GM04504 (cell line): ENCODE data around the gene EPHB1.
"Not testable (repeated sequence)": the region's sequence is repeated elsewhere in the genome, so short reads cannot be mapped to it uniquely, and the experiment has no call there.

Source experiments
- DNase-seq: peaks from one replicate; pipeline ENCODE4 v3.0.0-alpha.2; 2012; ENCODE audit warnings: low read depth

EPHB1 gene

DNA sequence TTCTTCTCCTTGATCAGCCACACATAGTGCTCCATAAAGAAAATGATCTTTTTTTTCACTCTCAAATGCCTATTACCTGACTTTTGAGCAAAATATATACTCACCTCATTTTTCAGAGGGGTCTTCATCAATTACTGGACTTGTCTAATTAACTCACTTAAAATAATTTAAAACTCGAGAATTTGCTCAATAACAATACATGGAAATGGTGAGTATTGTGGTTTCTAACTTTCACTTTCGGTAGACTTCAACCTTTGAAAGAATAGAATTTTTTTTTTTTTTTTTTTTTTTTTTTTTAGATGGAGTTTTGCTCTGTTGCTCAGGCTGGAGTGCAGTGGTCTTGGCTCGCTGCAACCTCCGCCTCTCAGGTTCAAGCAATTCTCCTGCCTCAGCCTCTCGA lies 17.7 kb upstream of the EPHB1 start:
- DNase-seq, result no peak

DNA sequence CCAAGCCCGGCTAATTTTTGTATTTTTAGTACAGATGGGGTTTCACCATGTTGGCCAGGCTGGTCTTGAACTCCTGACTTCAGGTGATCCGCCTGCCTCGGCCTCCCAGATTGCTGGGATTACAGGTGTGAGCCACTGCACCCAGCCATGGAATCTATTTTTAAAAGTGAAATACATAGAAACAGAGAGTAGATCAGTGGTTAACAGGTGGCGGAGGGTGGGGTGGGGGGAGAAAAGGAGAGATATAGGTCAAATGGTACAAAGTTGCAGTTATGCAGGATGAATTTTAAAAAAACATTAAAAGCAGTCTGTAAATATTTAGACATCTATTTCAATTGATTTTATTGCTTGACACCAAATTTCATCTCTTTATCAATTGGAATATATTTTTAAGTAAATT lies 6.8 kb upstream of the EPHB1 start:
- not testable (repeated sequence) for DNase-seq

DNA sequence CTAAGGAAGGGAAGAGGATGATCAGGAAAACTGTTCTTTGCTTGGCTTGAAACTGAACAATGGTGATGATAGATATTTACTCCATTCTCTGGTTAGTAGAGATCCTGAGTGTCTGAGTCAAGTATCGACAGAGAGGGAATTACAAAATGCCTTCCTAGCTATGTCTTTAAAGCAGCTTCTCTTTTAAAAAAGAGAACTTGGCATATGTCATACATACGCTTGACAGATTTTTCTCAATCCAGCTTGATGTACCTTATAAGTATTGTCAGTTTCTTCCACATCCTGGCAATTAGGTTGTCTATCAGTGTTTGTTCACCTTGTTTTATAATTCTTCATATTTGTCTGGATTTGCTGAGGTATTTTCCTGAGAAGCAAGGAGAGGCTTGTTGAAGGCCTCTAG lies 5.0 kb upstream of the EPHB1 start:
- no peak for DNase-seq

DNA sequence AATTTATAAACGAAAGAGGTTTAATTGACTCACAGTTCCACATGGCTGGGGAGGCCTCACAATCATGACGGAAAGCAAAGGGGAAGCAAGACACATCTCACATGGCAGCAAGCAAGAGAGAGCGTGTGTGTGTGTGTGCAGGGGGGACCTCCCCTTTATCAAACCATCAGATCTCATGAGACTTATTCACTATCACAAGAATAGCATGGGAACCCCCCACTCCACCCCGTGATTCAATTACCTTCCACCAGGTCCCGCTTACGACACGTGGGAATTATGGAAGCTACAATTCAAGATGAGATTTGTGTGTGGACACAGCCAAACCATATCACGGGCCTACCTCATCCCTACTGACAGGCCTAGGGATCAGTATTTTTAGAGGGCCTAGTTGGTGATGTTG lies 3.1 kb upstream of the EPHB1 start:
- DNase-seq, result no peak

DNA sequence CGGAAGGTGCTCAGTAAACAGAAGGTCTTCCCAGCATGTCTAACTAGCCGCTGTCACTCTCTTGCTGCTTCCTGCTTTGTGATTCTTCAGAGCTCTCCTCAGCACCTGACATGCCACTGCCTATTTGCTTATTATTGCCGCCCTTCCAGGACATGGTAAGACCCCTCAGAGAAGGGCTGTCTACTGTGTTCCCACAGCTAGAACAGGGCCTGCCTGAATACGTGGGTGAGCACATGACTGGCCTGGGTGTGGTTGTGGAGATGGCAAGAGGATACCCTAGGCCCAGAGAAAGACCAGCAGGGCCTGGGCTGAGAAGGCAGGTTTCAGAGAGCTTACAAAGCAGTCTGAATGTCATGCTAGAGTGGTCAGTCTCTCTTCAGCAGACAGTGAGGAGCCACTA lies 2.4 kb upstream of the EPHB1 start:
- DNase-seq, result no peak

DNA sequence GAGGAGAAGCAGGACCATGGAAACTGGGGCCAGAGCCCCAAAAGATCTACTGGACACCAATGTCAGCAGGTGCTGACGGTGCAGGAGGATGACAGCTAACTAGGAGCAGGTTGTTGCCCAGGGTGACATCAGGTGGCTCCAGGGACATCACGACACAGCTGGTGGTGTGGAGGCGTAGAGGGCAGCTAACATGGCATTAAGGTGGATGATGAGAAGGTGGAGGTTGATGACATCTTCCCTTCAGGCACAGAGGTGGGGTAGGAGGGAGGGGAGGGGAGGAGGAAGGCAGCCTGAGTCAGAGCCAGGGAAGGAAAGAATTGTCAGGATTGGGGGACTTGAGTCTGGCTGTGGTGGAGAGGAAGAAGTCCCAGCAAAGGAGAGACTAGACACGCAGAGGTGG lies 1.5 kb upstream of the EPHB1 start:
- DNase-seq, result no peak

DNA sequence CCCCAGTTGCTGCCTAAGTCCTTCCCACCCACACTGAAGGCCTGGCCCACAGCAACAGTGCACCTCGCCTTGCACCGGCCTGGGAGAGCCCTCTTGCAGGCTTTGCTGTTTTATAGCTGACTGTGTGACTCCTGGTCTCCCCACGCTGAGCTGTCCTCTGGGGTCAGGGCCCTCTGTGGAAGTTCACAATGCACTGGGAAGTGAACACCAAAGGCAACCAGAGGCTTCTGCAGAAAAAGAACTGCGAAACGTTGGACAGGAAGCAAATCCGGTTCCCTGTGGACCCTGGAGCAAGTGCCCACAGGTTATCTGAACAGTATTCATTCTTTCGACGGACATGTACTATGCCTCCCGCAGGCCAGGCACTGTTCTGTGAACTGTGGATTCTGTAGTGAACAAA lies 737 bp upstream of the EPHB1 start:
- no peak for DNase-seq

DNA sequence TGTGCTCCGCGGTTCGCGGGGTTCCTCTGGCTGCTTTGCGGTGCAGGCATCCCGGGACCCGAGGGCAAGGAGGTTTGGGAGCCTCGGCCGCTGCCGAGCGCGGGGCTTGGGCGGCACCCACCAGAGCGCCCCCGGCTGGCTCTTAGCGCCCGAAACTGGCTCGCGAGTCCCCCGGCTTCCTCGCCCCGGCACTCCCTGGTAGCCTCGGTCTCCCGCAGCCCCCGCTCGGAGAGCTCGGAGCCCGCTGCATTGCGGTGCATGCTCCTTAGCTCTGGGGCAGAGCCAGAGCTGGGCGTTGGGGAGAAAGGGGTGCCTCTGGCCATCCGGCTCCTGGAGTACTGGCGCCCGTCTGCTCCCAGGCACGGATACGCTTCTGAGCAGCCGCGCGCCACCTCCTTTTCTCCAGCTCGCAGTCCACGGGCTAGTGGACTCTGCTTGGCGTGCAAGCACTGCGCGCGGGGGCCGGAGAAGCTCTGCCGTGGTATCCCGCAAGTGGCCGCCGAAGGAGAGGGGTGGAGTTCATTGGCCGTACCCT lies 753 bp downstream of the EPHB1 start:
- DNase-seq, result no peak

DNA sequence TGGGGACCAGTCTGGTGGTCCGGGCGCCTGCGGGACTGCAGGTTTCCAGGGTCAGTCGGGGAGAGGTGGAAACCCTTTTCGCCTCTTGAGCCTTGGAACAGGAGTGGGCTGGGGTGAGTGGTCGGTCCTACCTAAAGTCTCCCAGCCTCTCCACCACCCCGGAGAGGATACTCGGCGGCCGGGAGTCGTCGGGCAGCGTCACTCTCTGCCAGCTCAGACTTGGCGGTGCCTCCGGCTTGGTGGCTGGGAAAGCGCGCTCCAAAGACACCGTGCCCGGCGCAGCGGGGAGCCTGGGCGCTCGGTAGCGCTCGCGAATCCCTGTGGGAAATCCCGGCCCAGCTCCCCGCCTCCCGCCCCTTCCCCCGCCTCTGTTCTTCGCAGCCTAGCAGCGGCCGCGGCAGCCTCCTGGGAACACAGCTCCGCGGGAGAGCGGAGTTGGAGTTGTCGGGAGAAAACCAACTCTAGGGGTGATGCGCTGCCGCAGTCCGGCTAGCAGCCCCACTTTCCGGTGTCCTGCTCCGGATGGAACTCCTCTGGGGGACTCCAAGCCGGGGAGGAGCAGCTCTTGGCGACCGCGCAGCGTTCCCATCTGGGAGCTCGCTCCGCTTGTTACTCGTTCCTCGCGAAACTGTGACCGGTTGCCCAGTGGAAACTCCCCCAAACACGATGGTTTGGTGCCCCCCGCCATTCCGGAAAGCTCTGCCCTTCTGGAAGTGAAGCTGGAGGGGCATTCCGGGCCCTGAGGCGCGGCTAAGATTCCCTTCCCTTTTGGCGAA lies 1.4 kb downstream of the EPHB1 start:
- DNase-seq, result no peak

DNA sequence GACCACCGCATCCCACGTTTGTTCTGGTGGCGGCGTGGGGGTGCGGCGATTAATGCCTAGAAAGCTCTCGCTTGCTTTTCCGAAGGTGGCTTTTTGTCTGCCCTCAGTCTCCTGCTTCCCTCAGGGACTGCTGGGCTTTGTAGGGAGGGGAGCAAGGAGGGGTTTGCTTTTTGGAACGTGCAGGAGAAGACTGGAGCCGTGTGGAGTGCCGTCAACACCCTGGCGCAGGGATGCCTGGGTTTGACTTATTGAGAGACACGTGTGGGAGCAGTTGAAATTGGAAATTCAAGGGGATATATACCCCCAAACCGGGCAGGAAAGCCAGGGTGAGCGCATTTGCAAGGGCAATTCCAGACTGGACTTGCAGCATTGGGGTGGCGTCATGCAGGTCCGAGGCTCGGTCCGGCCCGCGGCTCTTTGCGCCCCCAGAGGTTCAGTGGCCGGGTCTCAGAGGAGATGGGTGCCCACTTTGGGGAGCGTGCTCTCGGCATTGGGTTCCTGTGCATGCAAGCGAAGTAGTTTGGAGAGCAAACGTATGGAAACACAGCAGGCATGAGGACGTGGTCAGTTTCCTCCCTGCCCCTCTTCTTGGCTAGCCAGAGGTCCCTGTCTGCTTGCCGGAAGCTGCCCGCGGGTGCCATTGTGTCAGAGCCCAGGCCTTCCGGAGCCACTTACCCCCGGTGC lies 2.1 kb downstream of the EPHB1 start:
- no peak for DNase-seq

DNA sequence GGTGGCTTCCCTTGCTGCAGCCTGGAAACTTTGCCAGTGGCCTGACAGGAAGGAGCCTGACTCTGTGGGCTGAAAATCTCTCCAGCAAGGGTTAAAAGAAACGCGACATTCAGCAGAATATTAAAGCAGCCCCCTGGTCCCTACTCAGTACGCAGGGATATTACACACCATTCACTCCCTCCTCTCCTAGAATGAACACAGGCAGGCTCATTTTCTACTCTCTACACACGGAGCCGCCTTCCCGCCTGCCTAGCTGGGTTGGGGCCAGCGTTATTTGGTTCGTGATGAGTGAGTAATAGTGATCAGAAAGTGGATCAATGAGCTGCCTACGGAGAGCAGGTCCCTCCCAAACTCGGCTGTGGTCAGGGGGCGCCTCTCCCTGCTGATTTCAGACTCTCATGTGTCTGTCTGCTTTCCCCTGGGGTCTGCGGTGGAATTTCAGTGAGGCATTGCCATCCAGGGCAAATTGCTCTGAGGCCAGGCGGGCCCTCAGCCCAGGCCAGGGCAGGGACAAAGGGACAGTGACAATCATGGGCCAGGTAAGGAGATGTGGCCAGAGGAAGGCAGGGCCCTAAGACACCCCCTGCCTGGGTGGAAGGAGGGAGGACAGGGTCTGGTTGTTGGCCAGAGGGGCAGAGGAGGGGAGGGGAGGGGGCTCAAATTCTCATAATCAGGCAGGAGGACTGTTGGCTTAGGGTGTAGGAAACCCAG lies 2.8 kb downstream of the EPHB1 start:
- DNase-seq, result no peak

DNA sequence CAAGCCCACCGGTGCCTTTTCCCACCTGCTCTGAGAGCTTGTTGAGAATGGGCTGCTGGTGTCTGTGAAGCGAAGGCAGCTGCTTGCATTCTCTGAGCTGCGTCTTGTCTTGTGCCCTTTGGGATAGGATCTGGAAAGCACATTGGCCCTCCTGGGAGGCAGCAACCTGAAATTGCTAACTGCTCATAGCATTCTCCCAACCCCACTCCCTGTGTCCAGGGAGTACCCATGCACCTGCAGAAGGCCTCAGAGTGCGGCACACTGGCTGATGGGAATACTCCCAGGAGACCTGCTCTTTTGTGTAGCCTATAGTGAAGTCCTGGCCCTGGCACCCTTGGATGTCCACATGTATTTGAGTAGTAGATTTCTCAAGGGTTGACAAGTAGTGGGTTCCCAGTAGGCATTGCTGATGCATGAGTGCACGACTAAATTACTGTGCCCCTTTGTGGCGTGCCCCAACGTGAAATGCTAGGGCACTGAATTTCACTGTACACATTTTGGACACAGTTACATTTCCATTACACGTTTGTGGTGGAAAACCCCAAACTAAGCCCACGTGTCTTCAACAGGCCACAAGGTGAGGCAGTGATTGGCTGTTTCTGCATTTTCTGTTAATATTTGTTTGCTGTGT lies 3.7 kb downstream of the EPHB1 start:
- no peak for DNase-seq

DNA sequence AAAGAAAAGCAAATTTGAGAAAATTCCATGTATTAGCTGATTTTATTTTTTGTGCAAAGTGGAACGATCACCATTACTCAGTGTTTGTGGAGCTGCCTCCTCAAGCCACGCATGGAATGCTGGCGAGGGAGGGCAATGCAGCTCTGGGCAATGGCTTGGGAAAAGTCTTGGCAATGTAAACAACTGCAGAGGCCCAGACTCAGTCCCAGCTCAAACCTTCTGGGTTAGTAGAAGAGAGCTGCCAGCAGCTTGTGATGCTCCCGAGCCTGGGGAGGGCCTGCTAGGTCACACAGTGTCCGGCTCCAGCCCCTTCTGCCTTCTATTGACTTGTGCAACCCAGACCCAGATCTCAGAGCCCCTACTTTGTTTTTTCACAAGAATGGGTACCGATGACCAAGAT lies 4.3 kb downstream of the EPHB1 start:
- no peak for DNase-seq

DNA sequence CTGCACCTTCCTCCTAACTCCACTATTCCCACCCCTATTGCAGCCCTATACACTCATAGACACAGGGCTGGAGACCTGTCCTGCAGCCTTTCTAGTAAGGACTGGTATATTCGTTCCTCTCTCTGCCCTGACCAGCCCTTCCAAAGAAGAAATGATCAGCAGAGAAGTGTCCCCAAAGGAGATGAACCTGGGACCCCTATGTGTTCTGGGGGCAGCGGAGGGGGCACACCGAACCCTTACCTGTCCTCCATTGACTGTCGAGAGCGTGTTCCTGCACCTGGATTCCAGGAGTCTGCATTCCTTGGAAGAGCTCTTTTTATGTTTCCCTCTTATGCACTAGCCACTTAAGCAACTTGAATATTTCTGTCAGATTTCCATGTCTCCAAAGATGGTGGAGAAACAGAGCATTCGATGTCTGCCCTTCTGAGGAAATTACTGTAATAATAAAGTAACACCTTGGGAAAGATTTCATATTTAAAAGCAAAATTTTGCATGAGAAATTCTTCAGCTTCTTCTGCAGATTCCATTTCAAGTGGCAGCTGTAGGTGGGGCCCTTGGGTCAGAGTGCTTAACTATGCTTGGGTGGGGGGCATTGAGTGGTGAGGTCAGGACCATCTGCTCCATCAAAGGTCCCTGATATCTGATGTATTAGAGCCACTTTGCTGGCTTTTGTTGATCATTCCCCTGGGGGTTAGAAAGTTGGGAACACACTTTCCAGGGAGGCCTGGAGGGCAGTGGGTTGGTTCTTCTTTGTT lies 6.3 kb downstream of the EPHB1 start:
- no peak for DNase-seq

DNA sequence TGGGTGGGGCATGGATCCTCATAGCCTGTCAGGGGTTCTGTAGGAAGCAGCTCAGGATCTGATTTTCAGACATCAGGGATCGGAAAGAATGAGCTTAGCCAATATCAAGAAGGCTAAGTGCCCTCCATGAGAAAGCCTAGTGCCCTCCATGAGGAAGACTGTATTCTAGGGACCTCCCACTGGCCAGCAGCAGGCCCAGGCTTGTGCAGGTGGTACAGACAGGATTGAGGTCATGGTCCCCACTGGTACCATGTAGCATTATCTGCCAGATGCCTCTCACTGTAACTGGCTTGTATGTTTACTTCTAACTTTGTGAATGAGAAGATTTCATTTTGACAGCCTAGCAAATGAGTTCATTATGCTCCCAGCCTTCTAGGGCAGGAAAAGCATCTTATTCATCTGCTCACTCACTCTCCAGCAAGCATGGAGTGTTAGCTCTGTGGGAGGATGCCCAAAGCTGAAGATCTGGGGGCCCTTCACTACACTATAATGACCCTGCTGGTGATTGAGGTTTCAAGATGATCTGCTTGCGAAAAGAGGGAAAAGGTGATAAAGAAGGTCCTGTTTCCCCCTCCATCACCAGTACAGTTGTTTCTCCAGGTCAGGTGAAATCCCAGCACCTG lies 7.5 kb downstream of the EPHB1 start:
- no peak for DNase-seq

DNA sequence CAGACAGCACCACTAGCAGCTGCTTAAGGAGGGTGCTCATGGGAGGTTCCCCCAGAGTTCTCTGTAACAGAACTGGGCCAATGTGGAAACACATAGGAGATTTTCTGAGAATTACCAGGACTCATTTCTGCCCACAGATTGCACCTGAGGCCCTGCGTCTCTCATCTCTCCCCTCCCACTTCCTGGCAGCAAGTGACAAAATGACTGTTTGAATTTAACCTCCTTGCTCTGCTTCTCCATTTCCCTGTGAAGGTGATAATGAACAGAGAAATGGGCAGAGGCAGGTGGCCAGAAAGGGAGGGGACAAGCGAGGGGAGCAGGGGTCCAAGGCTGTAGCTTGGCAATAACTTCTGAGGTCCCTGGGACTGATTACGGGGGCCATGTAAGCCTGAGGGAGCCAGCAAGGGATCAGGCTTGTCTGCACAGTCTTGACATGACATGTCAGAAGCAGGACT lies 8.0 kb downstream of the EPHB1 start:
- no peak for DNase-seq

DNA sequence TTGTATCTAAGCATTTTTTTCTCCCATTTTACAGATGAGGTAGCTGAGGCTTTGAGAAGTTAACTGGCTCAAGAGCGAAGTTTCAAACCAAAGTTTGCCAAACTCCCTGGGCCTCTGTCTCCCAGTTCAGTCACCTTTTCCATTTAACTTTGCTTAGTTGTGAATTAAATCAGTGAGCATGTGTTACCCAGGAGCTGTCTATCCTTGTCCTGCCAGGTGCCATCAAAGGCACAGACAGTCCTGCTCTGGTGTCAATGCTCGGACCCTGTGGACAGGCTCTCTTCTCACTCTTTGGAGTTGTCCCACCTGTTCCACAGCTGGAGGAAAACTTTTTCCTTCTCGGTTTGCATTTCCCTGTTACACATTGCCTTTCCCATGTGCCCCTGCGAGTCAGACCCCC lies 8.6 kb downstream of the EPHB1 start:
- DNase-seq, result no peak

DNA sequence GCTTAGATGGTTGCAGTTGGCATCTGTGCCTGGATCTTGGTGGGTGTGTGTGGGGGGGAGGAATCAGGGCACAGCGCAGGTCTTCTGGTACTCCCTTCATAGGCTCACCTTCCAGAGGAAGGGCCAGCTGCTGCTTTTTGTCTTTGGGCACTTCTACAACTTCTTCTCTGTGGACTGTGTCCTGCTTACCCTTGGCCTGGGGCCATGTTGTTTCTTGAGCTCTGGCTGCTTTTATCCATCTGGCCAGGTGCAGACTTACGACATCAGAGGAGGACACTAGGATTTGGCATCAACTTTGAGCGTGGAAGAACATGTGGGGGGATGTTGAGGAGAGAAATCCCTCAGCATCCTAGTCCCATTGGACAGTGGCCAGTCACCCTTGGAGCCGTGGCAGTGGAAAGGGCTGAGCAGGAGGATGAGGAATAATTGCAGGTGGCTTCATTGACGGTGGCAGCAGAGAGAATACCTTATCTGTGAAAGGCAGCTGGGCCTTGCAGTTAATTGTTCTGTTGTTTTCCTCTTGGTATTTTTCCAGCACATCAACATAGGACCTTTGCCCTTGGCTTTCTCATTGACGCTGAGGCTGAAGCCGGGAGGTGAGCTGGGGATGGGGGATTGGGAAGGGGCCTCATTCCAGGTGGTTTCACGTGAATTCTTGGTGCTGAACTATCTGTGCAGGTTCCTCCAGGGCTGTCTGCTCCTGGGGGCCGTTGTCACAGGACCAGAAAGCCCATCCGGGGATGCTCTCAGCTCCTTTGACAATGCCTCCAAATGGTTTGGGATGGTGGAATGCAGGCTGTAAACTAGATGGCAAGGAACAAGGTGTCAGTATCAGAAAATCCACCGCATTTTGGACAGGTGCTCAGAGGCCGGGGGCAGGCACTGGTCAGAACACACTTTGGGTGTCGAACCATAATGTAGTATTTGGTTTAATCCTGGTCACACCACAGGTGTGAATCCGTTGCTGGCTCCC lies 9.7 kb downstream of the EPHB1 start:
- DNase-seq, result no peak

DNA sequence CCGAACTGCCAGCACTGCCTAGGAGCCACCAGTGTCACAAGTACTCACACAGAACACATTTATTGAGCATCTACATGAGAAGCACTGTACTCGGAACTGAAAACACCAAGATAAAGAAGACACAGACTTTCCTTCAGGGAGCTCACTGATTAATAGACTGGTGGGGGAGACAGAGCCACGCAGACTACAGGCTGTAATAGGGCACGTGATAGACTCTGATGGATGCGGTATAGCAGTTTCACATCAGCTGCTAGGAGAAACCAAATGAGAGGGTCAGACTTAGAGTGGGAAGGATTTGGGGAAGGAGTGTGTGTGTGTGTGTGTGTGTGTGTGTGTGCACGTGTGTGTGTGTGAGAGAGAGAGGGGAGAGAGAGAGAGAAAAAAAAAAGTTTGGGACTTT lies 12.1 kb downstream of the EPHB1 start:
- DNase-seq, result no peak

DNA sequence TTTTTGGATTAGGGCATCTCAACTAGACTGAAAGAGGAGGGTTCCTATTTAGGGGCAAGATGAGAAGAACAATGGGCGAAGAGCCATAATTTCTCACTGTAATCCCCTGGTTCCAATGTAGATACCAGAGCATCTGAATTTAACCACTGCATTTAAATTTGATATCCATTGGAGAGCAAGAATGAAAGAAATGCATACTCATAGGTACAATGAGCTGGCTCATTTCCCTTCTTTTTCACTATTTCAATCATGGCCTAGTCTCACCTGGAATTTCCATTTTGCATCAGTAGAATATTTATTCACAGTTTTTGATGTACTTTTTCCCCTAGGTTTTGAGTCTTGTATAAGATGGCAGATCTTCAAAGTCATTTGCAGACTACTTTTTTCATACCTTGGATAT lies 13.8 kb downstream of the EPHB1 start:
- DNase-seq, result no peak
